NCI-H146 (cell line): ENCODE measurements around the gene PUDP.
A peak's percentile ranks its signal among the peaks of the same experiment; 100 is the strongest.

Experiments used
- DNase-seq: peaks from one replicate; lab custom pipeline; 2025; lab: John Stamatoyannopoulos, UW

PUDP gene

DNA sequence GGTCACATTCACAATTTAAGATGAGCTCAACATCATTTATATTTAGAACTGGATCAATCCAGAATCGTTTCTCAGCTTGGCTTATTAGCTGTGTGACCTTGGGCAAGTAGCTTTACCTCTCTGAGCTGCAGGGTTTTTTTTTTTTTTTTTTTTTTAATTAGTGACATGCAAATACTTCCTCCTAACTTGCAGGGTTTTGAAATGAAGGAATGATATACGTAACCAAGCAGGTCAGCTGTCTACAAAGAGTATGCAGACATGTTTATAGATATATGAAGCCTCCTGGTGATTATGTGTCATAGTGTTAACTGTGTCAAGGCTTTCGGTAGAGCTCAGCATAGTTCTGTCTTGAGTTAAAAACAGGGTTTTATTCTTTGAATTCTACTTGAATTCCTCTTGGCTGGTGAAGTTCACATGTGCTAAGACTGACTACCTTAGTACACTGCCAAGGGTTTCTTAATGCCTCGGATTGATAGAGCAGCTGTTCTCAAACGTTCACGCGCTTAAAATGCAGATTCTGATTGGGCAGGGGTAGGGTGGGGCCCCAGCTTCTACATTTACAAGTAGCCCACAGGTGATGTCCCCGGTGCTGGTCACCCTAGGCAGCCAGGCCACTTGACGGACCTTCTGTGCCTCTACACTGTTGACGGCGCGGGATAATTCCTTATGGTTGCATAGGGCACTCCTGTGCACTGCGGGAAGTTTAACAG, 1.1 kb downstream of the PUDP start:
- no peak for DNase-seq

DNA sequence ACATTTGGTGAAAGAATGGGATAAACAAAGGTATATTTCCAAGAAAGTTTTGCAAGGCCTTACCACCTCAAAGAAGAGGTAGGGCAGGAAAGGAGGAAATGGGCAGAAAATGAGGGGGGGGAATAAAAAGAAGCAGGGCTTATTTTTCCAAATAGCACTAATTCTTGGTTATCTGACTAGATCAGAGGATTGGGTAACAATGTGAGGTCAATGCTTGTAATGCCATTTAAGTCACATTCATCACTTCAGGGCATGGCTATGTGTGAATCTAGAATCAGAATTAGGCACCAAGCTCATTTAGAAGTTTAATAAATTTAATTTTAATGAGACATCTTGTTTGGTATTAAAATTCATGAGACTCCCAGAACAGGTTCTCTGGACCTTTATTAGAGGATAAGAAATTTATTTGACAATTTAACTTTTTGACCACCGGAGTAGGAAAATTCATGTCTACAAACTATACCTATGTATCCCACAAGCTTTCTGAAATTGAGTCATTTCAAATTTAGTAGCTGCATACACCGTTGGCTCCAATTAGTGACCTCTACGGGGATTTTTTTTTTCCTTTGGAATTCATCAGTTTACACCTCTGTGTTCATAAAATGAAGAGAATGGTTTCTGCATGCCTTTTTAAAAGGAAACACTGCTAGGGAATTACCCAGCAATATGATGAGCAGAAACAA, 1.8 kb downstream of the PUDP start:
- DNase-seq = no peak

DNA sequence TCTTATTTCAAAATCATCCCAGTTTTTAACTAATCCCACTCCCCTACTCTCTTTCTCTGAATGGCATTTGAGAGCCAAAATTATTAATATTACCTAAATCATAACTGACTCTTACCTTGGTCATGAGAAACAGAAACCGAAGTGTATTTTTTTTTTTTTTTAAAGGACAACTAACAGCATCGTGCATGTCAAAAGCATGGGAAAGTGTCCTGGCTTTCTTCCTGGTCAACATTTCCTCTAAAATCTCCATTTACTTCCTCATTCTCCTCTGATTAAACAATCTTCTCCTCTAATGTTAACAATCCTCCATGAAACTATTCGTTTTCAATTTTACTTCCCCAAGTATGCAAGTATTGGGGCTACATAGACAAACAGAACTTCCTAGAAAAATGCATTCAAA, 2.5 kb downstream of the PUDP start:
- DNase-seq = no peak

DNA sequence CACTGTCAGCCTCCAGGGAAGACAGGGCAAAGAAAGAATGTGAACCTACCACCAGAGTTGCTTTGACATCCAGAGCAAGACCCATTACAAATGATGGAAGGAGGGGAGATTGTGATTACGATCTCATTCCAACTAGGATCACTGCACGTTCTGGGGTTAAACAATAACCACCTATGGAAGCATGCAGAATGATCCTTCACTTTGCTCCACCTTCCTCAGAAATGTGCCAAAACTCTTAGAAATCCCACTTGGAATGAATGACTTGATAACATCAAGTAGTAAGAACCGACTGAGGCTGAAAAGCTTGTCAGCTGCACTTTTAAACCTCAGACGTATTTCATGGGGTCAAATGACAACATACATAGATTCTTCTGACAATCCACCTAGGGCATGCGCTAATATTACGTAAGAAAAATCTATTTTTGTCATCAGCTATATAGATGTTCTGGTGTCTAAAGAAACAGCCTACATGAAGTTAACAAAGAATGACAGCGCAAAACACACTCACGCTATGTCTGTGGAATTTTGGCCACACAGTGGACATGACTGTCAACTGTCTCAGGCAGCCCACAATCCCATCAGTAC, 3.9 kb downstream of the PUDP start:
- DNase-seq = no peak

DNA sequence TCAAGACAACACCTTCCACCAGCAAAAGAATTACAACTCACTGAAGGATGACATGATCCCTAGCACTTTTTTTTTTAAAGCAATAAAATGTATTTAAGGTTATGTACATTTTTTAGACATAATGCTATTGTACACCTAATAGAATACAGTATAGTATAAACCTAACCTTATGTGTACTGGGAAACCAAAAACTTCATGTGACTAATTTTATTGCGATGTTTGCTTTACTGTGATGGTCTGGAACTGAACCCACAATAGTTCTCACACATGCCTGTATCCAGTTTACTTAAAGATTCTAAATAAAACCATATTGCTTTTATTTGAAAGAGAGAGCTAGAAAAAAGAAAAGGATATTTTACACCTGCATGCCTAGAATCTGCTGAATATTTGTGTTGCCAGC, 4.9 kb downstream of the PUDP start:
- no peak for DNase-seq

DNA sequence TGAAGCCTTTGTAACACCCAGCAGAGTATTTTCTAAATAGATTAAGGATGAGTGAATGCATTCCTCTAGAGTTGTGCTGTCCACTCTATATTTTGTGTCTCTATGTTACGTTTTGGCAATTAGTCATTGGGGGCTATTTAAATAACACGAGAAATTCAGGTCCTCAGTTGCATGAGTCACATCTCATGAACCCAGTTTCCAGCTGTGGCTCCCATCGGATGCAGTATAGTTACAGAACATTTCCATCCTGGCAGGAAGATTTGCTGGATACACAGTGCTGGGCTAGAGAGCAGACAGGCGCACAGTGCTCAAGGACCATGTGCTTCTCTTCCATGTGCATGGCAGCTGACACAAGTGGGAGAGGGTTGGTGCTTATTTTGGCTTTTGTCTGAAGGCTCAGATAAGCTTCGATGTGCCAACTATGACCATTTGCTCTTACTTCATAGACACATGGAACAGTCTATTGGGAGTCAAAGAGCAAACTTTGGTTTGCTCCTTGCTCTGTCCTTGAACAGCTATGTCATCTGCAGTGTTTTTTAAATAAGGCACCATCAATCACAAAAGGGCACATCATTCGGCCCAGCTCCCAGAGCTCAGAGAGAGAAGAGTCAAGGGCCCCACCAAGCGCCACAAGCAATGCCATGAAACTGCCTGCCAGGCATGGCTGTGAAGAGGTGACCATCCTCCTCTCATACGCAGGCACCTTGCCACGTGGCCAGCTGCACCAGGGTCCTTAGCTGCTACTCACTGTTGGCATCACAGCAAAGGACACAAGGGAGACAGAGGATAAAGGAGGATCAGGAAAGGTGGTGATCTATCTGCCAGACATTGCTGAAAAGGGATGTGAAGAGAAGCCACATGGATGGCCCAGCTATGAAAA, 8.5 kb downstream of the PUDP start:
- no peak for DNase-seq

DNA sequence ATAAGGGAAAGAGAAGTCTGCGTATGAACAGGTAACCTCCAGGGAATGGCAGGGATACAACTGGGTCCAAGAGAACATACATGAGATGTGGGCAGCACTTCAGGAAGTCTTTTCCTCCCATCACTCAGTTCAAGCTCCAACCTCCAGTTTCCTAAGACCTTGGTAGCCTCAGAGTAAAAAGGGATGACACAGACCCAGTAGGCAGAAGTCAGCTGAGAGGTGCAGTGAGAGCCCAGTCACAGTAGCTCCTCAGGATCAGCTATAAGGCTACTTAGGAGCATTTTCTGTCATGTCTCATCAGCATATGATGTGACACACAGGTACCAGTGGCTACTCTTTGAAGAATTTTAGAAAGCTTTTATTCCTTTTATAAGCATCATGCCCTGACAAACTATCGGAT, 13.0 kb downstream of the PUDP start:
- no peak for DNase-seq

DNA sequence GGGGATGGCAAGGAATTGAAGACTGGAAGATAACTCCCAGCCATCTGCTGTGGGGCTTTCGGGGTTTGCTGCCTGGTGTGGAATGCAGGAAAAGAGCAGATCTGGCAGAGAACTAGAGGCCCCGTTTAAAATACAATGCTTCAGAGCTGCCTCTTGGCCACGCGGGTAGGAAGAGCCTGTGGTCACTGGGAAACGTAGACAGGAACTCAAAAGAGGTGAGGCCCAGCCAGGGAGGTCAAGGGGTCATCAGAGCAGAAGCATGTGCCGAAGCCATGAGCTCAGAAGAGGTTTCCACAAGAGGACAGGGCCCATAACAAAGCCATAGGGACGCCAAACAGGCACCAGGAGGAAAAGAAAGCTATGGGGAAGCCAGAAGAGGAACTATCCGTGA, 14.9 kb downstream of the PUDP start:
- peak; percentile 36 for DNase-seq

DNA sequence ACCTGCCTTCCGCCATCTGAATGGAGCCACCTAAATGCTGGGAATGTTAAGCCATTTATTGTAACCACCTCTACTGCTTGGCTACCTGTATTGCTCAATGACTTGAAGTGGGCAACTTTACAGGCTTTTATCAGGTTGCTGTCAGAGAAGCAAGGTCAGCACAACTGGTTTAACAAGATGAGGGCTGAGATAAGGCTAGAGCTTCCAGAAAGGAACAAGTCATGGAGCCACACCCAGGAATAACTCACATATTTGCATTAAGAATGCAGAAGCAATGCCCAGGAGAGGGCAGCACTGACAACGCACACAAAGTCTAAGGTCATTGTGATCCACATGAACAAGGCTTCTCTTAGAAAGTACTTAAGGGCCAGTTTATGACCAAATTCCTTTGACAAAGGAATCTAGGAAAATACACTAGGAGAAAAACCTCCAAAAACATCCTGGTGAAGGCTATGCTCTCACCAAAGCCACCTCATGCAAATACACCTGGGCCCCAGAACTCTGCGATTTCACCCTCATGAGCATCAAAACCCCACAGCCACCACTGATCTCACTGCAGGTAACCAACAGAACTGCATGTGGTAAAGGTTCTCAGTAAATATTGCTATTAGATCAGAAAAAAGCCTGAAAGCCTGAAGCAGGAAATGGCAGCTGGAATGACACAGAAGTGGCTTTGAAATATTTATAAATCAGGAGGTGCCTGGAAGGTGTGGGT, 15.5 kb downstream of the PUDP start:
- peak; percentile 72 for DNase-seq

DNA sequence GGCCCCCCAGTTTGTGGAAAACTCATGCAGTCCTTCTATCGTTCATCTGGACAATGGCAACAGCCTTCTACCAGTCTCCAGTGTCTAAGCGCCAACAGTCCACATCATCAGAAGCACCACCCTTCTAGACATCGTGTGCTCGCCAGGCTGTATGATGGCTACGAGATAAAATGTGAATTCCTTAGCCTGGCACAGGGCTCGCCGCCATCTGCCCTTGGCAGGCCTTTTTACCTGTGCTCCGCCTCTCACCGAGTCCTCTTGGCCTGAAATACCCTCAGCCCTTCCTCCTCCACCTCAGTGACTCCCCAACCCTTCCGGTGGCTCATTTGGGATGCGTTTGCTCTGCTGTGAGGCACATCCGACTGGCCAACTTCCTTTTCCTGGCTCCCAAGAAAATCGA, 16.3 kb downstream of the PUDP start:
- no peak for DNase-seq

DNA sequence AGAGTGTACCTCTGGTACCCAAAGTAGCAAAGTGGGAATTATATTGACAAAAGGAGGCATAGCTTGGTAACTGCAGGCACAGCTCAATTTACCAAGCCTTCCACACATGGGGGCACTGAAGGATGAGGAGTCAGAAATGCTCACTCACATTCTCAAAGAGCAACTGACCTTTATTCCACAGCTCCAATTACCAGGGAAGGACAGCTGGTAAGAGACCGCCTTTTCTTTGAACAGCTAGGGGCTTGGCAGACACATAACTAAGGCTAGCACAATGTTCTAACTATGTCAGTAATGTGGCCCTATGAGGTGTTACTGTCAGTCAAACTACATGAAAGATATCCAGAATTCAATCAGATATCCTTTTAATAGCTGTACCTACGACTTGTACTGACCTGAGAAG, 20.9 kb downstream of the PUDP start:
- DNase-seq = no peak

DNA sequence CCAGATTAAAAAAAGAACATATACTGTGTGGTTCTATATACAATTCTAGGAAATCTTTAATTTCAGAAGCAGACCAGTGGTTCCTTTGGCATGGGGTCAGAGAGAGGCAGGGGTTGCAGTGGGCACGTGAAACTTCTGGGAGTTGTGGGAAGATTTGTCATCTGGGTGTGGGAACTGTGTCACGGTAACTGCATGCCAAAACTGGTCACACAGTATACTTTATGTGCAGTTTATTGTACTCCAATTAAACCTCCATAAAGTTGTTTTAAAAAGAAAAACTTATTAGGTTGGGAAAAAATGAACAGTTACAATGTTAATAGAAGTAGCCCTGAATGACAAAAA, 27.1 kb downstream of the PUDP start:
- DNase-seq = no peak

DNA sequence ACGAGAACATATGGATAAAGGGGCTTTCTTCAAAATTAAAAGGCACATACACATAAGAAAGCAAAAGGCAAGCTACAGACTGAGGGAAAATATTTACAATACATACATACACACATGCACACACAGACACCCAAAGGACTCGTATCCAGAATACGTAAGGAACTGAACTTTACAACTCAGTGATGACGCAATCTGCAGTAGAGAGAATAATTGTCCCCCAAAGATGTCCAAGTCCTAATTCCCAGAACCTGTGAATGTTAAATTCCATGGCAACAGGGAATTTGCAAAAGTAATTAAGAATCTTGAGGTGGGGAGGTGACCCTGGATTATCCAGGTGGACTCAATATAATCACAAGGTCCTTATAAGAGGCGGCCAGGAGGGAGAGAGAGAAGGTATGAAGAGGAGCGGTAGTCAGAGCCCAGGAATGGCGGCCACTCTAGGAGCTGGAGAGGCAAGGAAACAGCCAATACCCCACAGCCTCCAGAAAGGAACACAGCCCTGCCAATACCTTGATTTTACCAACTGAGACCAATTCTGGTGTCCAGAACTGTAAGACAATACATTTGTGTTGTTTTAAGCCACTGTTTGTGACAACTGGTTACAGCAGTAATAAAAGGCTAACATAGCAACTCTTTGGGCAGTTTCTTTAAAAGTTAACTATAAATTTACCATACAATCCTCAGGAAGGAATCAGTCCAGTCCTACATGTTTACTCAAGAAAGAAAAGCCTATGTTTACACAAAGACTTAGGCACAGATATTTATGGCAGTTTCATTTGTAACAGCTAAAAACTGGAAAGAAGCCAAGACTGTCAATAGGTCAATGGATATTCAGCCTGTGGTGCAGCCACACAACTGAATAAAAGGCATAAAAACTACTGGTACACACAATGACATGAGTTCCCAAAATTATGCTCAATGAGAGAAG, 27.7 kb downstream of the PUDP start:
- peak; percentile 80 for DNase-seq

DNA sequence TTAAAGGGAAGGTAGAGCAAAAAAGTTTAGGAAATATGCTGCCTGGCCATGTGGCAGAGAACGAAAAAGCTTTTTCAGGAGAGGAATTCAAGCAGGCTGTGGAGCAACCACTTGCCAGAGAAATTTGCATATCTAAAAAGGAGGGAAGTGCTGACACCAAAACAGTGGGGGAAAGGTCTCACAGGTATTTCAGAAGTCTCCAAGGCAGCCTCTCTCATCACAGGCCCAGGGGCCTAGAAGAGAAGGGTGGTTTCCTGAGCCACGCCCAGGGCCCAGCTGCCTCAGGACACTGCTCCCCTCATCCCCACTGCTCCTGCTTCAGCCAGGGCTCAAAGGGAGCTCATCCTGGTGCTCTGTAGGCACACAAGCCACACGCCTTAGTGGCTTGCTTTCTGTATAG, 30.4 kb downstream of the PUDP start:
- DNase-seq = no peak

DNA sequence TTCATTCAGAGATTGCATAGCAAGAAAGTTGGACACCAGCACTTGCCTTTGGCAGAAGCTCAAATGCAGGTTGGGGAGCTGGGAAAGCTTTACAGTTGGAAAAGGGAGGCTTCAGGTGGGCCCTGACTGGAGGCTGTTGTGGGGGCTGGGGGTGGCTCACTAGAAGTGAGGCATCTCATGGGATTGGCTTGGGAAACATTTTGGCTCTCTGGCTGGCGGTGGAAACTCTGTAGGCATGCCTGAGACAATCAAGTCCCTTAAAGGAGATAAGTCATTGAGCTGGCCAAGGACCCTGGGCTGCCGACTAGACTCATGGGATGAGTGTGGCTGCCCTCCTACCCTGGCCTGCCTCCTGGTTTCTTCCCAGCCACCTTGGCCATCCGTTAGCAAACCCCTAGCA, 31.9 kb downstream of the PUDP start:
- DNase-seq = no peak

DNA sequence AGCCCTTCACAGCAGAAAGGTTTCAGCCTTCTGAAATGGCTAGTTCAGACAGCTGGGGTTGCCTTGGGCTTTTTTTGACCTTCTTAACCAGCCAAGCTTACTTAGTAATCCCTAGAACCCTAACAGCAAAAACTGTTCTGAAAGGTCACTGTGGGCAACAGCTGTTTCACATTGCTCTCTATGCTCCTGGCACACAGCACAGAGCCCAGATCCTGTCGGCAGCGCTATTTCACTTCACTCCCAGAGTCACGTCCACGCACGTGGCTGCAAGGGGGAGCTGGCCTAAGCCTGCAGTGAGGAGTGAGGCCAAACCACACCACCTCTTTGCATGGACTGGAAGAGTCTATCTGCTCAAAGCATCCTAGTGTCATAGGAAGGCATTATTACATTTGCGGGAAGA, 32.4 kb downstream of the PUDP start:
- no peak for DNase-seq

DNA sequence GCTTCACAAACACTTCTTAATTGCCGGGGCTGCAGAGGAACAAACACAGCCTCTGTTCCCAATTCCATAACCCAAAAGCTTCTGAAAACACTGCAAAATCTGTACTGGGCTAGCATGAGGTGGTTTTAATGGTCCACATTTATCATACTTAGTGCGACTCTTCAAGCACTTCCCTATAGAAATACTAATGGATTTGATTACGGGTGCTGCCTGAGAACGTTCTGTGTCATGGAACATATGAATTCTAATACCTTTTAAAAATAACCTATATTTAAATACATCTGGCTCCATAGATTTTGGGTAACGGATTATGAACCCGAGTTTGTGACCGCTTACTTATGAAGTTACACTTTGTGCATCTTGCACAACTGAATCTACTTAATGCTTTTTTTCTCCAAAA, 35.9 kb downstream of the PUDP start:
- DNase-seq = peak; percentile 45

DNA sequence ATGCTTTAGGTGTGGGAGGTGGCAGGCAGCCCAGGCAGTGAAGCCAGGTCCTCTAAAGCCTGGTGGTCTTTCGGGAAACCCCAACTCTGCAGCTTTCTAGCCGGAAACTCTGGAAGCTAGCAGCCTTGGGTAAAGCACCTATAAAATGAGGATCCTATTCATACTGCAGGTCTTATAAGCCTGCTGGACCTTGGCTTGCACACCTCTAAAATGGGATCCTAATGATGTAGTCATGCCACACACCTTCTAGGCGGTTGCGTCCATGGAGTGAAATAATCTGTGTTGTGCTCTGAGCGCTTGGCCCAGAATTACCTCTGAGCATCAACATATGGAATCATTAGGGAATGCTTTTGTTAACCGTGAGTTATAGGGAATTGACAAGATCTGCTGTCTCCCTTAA, 36.4 kb downstream of the PUDP start:
- DNase-seq = peak; percentile 38

DNA sequence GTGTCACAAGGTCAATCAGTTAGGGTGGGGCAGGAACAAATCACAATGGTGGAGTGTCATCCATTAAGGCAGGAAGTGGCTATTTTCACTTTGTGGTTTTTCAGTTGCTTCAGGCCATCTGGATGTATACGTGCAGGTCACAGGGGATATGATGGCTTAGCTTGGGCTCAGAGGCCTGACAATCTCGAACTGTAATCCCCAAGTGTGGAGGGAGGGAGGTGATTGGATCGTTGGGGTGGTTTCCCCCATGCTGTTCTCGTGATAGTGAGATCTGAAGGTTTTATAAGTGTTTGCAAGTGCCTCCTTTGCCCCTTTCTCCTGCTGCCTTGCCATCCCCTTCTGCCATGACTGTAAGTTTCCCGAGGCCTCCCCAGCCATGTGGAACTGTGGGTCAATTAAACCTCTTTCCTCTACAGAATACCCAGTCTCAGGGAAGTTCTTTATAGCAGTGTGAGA, 37.1 kb downstream of the PUDP start:
- DNase-seq = no peak

DNA sequence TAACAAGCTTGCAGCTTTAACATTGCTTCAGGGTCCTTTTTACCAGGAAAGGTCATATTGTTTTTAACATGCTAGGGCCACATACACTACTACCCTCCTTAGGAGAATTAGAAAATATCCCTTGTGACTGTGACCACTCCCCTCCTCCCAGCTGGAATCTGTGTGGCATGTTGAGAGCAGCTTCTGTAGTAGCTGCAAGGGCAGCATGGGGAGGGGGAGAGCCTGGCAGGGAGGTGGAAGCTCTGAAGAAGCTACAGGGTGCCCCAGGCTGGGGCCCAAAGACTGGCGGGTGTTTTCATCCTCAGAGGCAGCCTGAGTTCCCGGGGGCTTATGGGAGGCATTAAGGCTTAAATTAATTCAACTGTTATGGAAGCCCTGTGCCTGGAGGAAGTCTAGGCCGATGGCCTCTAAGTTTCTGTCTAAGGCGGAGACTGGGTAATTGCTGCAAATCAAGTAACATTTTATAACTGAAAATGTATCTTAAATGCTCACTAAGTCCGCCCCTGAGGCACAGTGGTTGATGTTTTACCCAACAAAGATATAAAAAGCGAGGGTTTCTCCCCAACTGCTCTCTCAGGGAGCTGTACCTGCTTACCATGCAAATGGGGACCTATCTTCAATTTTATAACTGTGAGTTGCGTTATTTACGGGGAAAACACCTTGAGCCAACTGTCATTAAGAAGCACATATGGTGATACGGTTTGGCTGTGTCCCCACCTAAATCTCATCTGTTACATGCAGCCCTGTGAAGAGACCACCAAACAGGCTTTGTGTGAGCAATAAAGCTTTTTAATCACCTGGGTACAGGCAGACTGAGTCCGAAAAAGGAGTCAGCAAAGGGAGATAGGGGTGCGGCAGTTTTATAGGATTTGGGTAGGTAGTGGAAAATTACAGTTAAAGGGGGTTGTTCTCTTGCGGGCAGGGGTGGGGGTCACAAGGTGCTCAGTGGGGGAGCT, 37.8 kb downstream of the PUDP start:
- no peak for DNase-seq
